Activated effector memory CD4-positive, alpha-beta T cell treated with Interleukin-2 at 50 U/mL for 16 hours (primary cell): ENCODE measurements around the gene MAP3K1.
"Not testable (repeated sequence)": the region's sequence is repeated elsewhere in the genome, so short reads cannot be mapped to it uniquely, and the experiment has no call there.

Source experiments
- DNase-seq: peaks from one replicate; pipeline ENCODE4 v3.0.0-alpha.2; 2020

Gene MAP3K1

DNA sequence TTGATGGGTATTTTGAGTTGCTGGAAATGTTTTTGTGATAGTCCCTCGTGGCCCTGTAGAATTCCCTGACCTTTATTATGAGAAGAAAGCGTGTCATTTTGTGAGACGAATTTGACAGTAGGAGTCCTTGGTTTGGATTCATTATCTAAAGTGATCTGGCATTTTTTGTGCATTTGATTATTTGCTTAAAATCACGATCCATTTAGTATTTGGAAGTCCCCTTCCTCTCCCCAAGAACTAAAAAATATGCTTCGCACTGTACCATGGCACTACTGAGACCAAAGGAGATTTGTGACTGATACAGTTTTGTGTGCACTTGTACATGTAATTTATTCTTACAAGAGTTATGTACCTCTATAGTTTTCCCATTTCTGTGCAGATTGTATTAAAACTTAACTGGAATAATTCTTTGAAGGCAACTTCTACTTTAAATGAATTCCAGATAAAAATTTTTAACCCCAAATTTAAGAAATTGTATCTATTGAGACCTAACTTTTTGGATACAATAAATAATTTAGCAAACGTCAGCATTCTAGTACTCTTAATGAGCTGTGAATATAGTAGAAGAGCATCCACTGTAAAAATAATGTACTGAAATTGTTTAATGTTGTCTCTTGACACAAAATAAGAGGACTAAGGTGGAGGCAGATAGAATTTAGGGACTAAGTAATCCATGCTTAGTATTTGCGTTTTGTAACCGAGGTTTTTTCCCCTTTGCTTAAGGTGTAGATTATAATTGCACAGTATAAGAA is 2.1 kb downstream of the MAP3K1 start:
- no peak for DNase-seq

DNA sequence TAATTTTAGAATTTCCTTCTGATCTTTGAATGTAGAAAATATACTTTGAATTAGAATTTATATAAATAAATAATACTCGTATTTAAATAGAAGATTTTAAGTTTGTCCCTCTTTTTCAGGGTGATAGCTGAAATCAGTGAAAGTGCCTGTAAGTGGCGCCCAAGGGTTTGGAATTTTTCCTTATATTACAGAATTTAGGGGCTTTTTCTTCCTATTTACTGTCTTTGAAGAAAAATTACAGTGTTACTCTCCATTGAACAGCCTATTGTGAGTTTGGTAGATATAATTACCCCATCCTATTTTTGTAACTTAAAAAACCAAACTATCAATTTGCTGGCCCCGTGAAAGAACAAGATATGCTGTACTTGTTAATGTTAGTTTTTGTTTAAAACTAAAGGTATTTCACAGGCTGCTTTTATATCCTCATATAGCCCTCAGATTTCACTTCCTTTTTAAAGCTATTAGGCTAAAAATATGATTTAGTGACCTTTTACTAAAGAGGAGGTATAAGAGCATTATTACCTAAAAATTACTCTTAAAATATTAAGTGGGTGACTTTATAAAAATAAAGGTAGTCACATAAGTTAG is 3.2 kb downstream of the MAP3K1 start:
- DNase-seq: no peak

DNA sequence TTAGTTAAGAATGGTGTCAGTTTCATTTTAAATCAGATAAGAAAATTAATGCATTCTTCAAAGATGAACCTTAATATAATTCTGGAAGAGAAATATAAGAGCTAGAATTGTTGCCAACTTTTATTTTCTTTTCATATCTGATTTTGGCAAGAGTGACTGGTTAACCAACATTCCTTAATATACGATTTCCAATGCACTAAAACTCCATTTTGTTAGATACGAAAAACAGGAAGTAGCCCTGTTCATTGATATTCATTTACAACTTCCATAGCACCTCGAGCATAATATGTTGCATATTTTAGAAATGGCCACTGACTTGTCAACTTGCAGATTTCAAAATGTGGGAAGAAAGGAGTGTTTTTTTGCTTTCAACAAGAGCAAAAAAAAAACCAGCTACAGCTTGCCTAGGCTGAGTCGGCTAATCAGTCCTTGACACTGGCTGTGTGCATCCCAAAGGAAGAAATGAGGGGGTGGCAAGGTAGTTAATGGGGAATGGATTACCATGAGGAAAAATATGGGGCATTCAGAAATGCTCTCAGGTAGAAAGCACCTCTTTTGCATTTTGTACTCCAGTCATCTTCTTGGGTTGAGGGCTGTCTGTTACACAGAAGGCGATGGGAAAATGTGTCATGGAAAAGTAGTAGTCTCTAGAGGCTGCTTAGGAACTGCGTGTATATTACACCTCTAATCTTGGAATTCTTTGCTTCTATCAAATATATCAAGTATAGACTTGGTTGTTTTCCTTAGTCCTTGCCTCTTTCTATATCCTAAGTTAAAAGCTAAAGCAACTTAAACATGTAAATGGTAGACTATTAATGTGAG is 3.9 kb downstream of the MAP3K1 start:
- no peak for DNase-seq

DNA sequence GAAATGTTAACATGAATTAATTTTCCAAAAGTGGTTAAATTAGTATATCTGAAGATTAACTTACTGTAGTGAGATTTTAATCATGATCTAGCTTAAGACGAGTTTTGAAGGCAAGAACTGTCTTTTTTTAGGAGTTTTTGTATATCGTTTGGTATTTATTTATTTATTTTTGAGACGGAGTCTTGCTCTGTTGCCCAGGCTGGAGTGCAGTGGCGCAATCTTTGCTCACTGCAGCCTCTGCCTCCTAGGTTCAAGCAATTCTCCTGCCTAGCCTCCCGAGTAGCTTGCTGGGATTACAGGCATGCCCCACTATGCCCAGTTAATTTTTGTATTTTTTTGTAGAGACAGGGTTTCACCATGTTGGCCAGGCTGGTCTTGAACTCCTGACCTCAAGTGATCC is 6.5 kb downstream of the MAP3K1 start:
- not testable (repeated sequence) for DNase-seq

DNA sequence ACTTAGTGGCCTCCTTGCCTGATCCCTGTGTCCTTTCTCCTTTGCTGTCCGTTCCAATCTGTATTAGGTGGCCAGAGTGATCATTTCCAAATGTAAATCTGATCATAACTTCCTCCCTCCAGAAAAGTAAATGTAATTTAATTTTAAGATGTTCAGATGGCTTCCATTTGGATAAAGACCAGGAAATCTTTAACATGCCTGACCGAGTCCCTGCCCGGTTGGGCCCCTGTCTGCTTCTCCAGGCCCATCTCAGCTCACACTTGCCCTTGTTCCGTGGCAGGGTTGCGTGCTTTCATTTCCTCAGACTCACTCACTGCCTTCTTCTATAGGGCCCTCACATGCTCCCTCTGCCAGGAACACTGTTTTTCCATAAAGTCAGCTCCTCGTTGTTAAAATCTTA is 7.6 kb downstream of the MAP3K1 start:
- no peak for DNase-seq

DNA sequence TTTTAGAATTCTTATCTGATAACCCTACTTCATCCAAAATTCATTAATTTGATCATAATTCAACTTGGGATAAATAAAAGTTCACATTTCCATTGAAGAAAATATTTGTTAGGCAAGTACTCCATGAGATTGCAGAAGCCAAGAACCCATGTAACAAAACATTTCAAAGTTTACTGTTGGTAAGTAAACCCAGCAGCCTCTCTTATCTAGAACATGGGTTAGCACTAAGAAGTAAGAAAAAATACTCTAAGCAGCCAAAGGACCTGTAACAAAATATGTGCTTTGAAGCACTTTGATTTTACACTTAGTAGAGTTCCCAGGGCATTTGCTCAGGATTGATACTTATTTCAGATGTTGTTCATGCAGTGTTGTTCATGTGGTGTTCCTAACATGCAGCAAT is 8.7 kb downstream of the MAP3K1 start:
- no peak for DNase-seq

DNA sequence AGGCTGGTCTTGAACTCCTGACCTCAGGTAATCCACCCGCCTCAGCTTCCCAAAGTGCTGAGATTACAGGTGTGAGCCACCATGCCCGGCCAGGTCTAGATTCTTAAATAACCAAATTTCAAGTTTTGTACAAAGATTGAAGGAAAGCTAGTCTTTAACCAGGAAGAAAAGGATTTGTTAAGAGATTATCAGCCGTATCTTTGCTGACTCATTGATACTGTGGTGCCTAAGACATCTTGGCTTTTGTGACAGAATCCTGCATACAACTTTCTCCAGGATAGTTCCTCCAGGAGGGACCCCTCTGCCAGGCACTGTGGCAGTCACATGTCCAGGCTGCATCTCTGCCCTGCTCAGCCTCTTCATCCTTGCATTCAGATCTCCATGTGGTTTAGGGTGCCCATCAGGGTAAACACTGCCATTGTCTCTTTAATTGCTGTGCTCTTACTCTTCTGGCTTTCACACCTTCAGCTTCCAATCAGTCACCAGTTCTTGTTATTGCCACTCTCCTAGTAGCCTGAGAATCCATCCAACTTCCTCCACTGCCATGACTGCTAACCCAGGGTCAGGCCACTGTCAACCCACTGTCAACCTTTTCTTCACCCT is 10.0 kb downstream of the MAP3K1 start:
- DNase-seq: no peak

DNA sequence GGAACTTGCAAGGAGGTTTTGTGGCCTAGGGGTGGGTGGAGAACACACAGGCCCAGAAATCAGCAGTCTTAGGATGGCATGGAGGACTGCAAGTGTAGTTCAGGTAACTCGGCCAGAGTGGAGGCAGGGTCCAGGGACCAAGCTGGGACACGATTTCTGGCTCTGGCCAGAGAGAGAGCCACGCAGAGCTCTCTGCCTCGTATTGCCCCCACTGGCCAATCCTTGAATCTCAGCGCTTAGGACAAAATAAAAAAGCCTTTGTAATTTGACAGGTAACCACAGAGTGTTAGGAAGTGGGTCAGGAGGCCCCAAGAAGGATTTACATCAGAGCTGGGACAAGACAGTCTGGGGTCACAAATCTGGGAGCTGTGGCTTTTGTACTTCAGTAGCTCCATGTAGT is 11.7 kb downstream of the MAP3K1 start:
- DNase-seq: no peak

DNA sequence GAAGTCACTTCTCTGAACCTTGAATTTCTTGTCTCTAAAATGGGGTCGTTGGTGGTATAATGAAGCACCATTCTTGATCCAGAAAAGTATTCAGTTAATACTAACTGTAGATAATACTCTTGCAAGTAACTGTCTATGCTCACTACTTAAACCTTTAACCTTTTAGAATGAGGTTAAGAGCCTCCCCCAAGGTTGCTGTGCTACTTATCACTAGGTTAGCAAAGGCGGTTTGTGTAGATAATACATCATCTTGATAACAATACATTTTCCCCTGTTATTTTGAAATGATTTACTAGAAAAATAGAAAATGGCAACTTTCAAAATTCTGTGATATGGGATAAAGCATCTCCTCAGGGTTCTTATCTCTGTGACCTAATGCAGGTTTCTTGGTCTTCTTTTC is 12.6 kb downstream of the MAP3K1 start:
- no peak for DNase-seq

DNA sequence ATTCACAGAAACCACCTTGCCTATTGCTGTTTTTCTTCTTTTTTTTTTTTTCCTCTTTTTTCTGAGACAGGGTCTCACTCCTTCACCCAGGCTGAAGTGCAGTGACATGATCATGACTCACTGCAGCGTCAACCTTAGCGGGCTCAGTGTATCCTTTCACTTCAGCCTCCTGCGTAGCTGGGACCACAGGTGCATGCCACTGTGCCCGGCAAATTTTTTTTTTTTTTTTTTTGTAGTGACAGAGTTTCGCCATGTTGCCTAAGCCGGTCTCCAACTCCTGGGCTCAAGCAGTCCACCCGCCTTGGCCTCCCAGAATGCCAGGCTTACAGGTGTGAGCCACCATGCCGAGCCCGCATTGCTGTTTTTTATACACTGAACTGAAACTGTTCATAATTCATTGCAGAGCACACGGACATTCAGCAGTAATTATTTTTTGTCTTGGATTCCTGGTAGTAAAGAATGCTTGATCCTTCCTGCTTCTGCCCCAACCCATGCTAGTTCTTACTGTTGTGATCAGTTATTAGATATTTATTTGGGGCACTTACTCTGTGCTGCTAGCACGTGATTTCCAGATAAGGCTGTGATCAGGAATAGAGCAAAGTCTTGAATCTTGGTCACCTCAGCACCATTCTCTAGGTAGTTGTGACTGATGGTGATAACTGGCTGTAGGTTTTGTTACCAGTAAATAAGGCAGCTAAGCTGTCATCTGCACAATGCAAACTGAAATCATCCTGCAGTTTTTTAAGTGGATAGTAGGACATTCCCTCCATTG is 14.0 kb downstream of the MAP3K1 start:
- DNase-seq: peak; percentile 41

DNA sequence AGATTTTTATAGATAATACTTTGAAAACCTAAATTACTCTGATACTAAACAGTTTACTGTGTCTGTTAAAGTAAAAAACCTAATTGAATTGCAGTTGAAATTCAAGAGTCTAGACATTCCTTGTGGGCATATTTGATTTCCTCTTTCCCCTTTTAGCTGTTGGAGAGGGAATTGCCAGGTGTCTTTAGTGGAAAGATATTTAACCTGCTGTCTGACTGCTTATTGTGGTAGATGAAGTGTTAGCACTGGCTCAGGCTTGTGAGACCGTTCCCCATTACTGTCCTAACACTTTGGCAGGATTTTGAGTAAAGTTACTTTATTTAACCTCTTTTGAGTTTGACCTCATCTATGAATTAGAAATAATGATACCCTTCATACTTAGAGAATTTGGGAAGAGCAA is 16.4 kb downstream of the MAP3K1 start:
- no peak for DNase-seq

DNA sequence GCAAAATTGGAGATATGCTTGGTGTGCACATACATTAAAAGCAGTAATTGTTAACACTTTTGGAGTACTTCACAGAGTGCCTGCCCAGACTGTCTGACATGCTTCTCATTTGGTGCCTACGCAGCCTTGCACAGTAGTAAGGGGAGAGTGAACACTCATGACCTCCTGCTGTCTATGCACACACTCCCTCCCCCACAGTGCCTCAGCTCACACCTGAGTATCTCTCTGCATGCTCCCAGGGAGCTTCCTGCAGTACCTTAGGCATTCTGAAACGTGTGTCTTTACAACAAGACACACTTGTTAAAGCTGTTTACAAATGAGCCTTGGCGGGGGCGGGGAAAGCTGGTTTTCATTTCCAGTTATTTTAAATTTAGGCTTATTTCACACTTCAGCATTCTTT is 18.0 kb downstream of the MAP3K1 start:
- no peak for DNase-seq

DNA sequence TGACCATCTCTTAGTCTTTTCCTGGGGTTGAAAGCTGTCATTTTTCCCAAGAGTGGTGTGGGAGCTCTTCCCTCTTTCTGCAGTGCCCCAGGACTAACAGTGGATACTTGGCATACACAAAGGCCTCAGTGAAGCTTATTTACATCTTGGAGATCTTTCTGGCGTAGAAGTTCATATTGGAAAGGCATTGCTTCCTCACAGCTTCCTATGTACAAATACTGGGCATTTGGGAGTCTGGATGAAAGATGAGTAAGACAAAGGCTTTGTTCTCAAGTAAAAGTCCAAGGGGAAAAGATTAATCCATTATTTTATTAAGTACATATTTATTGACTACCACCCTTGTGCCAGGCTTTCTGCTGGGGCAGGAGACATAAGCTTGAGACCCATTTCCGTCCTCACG is 22.0 kb downstream of the MAP3K1 start:
- no peak for DNase-seq

DNA sequence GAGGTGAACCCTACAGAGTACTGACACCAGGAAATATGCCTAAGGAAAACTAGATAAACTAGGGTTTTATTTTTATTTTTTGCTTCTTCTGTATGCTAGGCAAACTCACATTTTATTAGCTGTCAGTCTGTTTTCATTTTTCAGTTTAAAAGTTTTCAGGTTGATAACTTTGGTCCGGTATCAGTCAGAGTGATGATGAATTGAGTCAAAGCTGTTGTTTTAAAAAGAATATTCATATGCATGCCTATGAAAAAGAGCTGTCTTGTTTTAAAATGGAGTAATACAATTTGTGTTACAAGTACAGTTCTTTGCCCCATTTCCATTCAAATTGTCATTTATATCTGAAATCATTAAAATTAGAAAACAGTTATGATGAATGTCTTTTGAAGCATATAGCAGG is 22.6 kb downstream of the MAP3K1 start:
- DNase-seq: no peak

DNA sequence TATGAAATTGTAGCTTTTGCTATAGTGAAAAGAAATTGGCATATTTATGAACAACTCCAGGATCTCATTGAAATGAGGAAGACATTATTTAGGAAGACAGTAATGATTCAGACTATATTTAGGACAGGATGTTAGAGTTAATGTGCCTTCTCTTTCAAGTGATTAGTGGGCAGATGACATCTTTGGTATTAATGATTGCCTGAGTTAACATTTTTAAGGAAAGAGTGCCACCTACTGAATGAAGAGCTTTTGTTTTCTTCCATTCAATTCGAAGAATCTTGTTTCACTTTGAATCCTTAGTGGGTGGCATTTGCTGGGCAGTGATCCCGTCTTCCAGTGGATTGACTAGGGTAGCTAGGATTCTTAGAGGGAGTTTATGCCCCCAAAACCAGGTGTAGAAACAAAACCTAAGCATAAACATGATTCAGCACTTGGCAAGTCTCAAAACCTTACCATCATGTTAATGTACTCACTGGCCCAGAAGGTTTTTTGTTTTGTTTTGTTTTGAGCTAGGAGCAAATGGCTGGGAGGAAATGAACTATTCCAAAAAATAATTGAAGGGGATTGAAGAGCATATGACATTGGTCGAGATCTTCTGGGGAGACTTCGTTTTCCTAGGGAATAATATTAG is 23.2 kb downstream of the MAP3K1 start:
- no peak for DNase-seq

DNA sequence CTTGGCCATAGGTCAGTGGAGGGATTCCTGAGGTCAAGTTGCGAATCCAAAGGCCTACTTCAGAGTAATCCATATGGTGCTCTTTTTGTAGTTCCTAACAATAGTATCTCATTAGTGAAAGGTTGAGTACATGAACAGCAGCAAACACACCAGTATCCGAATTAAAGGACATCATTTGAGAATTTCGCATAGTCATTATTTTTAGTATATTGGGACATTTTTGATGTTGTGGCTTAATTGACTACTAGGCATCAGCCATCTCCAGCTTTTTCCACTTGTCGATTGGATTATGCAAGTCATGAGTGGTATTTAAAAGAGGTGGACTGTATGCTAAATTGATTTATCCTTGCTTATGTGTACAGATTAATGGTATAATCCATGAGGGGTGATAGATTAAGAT is 23.7 kb downstream of the MAP3K1 start:
- no peak for DNase-seq

DNA sequence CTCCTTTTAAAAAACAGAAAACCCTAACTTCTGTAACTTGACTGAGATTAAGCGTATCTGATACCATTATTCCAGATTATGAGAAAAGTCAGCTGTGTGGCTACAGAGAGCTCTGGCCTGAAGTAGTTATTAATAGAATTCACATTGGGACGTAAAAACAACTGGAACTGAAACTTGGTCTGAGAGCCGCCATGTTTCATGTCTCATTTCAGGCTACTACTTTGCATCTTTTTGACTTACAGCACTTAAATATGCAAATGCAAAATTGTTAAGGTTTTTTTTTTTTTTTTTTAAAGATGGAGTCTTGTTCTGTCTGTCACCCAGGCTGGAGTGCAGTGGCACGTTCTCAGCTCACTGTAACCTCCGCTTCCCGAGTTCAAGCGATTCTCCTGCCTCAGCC is 25.2 kb downstream of the MAP3K1 start:
- DNase-seq: no peak

DNA sequence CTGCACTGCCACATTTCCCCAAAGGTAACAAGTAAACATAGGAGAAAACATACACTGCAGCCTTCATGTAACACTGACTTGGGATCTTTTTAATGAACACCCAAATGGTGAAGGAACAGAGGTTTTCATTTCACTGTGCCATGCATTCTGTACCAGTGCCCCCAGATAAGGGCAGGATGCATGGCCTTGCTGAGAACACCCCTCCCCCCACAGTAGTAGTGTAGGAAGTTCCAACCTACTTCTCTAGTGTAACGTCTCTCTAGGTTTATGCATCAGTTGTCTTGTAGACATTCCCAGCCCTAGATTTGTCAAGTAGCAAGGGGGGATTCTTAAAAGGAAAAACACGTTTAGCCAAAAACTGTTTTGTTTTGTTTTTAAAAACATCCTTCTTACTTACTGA is 29.9 kb downstream of the MAP3K1 start:
- DNase-seq: no peak

DNA sequence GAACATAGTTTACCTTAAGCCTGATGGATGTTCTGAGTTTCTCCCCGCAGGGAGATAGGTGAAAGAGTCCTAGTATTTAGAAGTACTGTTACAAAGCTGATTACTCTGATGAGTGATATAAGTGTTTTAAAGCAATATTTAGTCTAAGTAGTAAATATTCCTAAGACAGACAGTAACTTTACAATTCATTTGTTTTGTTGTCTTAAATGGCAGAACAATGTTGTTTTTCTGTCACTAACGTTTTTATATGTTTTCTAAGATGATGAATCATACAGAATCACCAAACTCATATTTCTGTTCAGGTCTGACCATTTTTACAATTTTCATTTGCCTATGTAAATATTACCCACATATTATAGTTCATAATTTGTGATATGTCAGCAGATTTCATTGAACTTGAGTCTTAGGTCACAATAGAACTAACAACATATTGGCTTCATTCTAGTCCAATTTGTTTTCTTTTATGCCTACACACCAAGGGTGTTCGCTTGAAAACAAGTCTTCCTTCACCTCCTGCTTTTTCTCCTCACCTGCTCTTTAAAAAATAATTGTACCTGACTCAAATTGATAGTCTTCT is 30.6 kb downstream of the MAP3K1 start:
- DNase-seq: no peak

DNA sequence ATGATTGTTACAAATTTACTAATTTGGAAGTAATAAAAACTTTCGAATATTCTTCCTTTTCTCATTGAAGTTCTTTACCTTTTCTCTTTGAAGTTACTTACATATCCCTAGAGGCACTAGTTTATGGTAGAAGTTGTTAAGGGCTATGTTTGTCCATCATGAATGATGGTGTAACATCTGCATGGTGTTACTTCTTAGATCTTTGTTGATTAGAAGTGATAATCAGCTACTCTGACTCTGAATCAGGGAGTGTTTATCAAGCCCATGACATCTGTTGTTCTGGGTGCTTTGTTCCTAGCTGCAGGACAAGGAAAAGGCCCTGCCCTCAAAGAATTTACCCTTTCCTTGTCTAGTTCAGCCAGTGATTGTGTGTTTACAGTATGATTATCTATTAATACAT is 32.9 kb downstream of the MAP3K1 start:
- DNase-seq: no peak

DNA sequence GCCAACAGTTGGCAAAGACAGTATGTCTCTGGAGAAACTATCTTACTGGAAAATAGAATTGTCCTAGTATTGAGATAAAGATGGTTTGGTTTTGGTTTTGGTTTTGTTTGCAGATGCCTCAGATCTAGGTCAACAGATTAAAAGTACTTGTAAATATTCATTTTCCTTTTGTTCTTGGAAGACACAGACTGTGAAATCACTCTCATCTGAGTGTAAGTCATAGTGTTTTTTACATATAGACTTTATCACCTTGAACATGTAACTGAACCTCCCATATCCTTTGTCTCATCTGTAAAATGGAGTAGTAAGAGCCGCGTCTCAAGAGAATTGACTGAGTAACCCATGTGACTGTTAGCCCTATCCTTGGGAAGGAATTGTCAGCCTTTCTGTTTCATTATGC is 34.3 kb downstream of the MAP3K1 start:
- DNase-seq: no peak

DNA sequence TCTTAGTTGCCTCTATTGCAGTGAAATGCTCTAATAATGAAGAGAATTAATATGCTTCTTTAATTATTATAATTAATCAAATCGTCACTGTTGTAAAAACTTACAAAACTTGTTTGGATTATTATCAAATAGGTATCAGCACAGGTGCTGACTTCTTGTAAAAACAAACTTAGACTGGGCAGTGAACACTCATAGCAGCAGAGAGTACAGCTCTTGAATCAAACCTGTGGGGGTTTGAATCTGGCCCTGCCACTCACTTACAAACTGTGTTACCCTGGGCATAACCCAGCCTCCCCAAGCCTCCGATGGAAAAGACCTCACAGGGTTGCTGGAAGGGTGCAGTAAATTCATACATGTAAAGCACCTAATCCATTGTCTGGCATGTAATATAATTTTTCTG is 35.1 kb downstream of the MAP3K1 start:
- no peak for DNase-seq
